NCI-H2196 (cell line): ENCODE measurements around the gene LPP.

Experiments
- DNase-seq: peaks from one replicate; lab custom pipeline; 2025; ENCODE audit not compliant: unreplicated experiment; lab: John Stamatoyannopoulos, UW

The LPP gene

DNA sequence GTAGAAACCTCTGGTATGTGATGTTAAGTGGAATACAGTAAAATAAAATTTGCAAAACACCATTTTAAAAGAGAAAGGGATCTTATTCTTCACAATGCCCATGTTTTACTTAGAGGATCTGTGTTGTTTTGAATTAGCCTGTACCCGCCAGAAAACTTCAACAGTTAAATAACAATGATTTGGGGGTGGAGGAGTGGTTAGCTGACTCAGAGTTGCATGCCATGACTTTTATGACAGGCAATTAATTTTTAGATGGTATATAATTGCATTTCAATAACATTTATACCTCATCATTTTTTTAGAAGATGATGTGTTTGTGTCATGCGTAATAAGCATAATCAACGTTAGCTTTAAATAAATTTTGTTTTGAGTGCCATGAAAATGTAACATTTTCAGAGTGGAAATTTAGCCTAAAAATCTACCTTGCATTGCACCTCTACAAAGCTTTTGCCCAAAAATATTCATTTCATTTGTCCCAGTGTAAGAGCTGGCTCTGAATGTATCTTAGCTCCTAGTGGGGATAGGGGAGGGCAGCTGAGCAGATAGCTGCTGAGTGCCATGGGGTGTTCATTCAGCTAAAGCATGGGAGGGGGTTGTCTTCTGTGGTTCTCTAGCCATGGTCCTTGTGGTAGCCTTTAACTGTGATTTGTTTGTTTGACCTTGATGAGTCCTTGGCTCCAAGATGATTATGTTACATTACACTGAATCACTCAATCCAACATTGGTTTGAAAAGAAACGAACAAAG, 379.8 kb downstream of the LPP start:
- no peak for DNase-seq

DNA sequence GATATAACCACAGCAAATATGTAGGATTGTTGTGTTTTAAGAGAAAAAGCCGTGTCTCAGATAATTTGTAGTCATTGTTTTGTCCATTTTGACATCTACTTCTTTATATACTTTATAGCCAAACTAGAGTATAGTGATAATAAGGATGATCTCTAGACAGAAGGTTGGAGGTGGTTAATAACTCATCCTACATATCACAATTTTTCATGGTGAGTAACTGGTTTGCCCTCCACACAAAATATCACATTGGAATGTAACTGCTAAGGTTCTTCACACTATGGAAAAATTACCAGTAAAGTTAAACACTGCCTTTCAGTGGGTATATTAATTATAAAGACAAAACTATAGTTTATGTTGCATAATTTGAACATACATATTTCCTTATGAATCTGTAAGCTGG, 380.7 kb downstream of the LPP start:
- DNase-seq, result no peak

DNA sequence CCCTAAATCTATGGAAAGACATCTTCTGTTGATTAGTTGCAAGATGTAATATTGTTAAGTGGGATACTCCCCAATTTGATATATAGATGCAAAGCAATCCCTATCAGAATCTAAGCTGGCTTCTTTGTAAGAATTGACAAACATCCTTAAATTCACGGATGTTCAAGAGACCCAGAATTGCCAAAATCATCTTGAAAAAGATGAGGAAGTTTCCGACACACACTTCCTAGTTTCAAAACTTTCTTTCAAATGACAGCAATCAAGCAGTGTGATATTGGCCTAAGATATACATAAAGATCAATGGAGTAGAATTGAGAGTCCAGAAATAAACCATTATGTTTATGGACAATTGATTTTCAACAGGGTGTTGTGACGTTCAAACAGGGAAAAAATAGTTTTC, 383.6 kb downstream of the LPP start:
- no peak for DNase-seq

DNA sequence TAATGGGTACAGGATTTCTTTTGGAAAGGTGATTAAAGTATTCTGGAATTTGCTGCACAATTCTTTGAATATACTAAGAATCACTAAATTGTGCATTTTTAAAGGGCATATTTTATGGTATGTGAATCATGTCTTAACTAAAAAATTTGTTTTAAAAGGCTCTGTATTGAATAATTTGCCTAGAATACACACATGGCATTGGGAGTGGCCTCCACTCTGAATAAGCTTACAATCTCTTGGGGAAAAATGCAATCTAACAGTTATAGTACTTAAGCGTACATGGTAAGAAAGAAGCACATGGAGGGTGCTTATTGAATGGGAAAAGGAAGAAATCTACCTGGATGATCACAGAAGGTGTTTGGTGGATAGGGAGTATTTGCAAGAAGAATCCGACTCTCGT, 385.1 kb downstream of the LPP start:
- no peak for DNase-seq

DNA sequence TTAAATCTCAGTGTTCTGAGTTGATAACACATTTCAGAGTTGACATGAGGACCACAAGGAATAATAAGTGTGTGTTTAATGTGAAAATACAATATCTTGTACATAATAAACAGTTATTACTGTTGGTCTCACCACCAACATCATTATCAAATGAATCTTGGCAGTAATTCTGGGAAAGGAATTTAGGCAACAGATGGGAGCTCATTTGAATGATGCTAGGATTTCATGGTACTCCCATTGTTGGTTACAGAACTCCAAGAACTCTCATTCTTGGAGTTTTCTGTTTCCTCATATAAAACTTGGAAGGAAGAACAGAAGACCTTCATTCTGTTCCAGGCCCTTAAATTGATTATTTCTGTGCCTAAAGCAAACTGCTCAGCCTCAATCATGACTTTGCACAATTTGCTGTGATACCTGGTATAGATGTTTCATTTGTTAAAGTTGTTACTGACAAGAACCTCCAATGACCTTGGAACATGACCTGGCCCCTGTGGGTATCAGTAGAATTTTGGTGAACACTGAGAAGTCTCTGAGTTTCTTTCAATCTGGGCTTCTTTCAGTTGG, 385.8 kb downstream of the LPP start:
- DNase-seq, result no peak

DNA sequence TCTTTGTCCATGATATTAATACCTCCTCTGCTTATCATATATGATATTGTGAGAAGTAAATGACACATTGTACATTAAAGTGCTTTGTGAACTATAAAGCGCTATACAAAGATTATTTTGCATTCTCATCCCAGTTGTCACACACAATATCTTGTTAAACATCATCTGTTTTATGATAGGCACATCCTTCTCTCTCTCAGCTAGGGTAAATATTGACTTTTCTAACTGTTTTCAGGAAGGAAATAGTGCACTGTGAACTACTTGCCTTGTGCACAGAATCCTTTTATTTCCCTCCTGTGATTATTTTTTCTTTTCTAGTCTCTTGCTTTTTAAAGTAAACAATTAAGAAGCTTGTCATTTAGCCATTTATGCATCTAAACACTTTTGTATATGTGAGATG, 388.2 kb downstream of the LPP start:
- DNase-seq, result peak; percentile 20

DNA sequence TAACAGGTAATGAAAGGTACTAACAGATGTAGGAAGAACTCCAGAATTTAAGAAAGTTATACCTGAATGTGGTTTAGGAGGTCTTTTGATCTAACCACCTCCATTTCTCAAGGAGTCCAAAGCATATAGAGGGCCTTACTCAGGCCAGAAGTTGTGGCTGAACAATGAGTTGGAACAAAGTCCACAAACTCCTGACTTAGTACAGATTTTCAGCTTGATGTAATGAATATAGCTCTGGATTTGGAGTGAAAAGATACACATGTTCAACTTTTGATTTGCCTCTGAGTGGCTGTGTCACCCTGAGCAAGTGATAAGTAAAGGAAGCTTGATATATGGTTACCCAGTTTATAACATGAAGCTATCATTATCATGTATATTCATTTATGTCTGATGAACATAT, 390.1 kb downstream of the LPP start:
- DNase-seq, result no peak

DNA sequence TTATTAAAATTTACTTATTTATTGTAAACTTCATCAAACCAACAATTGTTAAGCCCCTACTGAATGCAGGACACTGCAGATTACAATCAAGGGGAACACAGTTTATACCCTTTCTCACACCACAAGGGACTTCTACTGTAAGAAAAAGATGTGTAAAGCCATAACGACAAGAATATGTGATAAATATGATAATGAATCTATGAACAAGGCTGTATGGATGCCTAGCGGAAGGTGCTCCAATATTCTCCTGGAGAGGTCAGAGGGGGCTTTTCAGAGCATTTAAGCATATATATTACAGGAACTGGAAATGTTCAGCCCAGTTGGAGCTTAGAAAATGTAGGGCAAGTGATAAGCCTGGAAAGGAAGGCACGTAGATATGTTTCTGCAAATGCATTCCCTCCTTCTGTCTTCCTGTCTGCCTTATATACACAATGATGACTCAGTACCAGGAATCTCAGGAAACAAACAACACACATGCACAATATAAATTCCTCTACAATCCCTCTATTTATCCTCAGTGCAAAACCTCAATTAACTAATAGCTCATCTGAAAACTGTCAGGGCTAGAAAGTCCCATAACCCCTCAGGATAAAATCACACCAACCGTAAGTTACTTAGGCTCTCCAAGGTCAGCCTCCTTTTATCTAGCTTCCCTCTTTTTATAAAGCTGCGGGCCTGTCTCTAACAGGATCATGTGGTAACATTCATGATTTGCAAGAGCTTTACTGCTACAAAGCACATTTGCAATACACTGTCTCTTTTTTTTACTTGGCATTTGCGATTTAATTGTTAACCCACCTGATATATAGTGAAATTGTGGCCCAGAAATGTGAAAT, 393.1 kb downstream of the LPP start:
- DNase-seq, result no peak

DNA sequence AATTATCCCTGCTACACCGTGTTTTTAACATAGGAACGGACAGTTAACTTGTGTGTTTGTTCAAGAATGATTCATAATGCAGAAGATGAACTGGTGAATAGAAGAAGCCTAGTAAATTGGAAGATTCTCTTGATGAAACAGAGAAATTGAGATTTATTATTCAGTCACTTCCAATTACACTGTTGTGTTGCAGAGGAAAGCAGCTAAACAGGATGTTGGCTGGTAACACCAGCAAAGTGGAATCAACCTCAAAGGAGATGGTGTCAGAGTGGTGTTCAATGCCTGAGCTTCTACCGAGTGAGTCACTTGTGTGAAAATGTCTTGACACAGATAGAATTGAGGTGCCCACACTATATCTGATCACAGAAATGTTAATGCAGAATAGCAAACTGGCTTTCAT, 399.6 kb downstream of the LPP start:
- no peak for DNase-seq

DNA sequence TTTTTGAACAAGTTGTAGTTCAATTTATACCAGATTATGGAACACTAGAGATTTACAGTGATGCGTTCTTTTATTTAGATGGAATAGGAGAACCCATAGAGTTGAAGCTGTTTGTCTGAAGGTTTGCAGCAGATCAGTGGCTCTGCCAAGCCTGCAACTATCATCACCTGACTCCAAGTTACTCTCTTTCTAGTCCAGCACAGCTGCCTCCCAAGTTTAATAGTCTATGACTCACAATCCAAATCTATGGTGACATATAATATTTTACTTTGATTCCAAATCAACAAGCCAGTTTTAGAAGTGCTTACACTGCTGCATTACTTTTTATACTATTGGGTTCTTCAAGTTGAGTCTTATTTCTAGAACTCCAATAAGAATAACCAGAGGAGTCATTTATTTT, 400.4 kb downstream of the LPP start:
- peak; percentile 26 for DNase-seq

DNA sequence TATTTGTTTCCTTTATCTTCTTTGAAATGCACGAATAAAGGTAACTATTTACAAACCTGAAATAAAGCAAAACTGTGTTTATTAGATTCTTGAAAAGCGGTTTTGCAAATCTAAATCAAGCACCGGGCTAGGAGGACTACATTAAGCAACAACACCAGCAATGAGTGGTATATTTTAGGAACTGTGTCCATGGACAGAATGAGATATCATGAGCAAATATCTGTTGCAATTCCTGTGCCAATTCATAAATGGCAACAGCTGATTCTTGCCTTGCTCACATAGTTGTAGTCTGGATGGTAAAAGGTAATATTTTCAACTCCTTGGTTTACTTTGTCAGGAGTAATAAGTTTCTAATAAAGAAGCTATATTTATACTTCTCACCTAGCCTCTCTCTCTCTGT, 403.3 kb downstream of the LPP start:
- DNase-seq, result no peak

DNA sequence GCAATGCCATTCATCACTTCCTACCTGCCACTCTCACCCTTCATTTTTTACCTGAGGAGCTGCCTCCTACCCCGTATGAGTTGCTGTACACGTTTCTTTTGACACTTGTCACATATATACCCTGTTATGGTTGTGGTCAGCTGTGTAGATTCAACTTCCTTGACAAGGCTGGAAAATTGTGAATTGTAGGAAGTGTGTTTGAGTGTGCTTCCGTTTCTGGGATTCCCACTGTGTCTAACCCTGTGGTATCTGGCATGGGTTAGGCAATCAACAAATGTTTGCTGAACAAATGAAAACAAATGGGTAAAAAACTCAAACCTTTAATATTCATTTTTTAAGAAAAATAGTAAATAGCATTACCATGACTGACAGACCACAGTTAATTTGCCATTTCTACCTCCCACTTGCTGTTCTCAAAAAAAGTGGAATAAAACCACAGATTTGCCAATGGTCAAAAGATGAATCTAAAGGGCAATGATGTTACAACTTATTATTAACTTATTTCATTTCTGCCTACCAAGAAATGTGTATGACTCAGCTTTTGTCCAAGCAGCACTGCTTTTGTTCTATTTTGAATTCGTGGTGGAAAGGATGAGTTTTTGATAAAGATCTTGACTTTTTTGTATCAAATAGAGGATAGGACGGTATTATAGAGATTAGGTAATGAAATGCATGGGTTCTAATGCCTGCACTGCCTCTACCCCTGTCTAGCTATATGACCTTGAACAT, 404.6 kb downstream of the LPP start:
- no peak for DNase-seq

DNA sequence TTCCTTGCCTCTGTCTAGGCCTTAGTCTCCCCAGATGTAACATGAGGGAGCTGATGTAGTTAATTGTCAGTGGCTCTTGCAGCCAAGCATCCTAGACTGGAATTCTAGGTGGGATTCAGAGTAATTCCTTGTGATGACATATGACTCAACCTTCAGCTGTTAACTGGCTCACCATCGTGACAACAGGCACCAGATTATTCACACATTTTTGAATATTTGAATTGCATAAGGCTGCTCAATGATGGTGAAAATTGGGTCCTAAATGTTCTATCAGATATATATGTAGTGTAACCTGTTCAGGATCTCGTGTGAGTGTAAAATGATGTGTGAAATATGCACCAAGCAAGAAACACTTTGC, 405.1 kb downstream of the LPP start:
- no peak for DNase-seq

DNA sequence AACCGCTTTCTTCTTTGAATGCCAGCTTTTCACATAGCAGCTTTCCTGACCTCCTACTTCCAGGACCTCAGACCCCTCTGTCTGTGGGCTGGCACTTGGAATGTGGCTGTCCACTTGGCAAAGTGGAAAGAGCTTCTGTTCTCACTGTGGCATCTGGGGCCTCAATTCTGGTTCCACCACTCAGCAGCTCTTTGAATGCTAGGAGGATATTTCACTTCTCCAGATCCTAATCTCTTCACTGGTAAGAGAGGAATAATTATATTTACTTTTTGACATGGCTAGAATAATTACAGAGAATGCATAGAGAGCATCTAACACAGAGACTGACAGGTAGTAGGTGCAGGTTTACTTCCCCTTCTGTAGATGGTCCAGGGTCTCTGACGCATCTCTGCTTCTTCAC, 405.9 kb downstream of the LPP start:
- DNase-seq, result no peak

DNA sequence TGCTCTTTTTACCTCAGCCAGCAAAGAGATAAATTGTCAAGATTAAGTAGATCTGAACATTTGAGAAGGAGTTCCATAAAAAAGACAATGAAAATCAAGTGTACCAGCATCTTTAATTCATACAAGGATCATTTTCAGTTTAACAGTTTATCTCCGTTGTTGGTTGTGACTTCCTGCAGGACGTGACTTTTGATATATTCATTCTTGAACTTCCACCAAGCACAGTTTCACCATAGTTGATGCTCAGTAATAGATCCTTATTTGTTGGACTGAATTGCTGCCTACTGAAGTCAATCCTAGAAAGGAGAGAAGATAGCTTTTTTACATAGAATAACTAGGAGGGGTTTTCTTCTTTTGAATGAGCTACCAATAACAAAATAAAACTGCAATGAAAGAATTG, 408.2 kb downstream of the LPP start:
- no peak for DNase-seq

DNA sequence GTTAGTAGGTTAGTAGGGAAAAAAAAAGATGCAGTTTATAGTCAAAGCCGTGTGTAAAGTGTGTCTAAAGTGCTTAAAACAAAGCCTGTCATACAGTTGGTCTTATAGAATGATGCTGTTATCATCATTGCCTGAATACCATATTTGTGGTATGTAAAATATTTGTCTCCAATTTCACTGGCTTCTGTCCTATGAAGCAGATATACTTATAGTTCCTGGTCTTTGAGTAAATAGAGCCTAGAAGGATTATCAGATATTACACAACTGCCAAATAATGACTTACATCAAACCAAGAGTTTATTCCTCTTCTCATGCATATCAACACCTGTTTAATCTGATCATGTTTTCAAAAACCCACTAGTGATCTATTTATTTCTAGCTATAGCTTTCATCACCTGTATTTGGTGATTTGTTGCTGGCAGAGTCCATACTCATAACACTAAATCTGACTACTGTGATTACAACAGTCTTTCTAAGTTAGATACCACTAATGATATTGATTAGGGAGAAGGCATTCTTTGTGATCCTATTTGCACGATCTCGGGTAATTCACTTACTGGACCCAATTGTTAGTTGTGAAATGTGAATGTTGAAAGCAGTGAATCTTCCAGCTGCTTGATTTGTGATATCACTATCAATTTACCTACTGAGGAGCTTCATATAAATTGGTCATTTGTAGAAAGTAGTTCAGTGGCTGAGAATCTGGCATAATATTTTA, 413.7 kb downstream of the LPP start:
- DNase-seq, result no peak

DNA sequence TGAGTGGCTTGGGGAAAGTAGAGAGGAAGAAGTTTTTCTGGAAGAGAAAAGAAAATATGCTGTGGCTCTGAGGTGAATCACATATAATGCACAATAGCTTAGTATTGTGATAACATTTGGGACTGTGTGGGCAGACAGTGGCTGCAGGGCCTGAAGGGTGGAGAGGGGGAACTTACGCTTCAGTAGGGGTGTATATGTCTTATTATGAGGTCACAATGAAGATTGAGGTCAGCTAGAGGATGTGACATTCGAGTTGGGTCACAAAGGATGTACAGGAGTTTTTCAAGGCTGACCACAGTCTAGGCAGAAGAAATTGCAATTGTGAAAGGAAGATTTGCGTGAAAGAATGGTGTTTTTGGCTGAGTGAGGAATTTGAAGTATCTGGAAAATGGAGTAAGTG, 414.8 kb downstream of the LPP start:
- no peak for DNase-seq

DNA sequence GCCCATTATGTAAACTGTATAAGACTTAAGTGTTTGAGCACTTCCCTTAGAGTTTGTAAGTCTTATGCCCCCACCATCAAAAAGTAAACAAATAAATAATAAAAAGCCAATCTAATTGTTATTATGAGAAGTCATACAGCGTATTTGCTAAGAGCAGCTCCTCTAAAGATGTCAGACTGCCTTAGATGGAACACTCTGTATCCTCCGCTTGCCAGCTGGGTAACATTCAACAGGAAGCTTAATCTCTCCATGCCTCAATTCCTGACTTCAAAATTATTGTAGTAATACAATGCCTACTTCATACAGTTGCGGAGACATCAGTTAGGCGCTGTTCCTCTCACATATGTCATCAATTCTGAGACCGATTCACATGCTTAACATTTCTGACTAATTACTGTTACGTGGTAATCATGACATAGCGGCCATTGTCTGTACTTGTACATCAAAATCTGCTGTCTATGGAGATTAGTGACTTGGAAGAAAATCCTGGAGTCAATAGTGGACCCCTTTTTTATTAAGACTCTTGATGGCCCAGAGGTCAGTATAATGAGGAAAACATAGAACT, 417.7 kb downstream of the LPP start:
- no peak for DNase-seq

DNA sequence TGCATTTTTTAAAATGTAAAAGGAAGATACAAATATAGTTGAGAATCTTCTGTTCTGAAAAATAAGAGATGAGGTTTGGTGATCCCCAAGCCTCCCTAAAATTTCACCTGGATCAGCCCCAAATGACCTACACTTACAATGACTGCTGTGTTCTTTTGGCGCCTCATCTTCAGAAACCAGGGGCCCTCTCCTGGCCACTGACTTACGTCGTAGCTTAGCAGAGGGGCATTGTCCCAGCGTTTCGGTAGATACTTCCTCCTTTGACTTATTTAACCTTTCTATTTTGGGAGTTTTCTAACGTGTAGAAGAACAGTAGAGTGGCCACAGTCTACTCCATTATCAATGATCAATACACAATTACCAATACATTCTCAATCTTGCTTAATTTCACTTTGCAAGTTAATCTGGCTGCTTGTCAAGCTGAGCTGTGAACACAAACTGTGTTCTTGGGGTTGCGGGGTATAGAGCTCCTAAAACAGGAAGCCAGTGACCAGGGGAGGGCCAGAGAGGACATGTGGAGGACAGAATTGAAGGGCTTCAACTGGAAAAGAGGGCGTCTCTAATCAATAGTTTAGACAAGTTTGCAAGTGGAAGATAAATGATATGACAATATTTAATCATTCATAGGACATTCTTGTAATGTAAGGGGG, 419.5 kb downstream of the LPP start:
- no peak for DNase-seq

DNA sequence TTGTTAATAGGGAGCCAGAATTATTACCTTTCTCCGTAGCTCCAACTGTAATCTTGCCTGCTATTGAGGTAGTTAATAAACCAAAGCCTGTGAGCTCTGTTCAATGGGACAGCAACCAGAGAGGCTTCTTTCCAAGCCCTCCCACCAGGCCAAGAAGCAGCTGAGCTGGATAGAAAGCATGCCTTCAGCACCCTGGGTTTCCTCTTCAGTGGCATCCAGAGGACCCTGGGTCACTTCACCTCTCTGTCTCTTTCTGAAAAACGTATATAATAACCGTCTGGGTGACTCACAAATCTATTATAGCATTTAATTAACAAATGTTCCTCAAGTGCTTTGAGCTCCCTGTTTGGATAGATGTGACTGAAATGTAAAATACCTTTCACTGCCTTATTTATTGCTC, 420.0 kb downstream of the LPP start:
- DNase-seq, result no peak
